COLO829 (cell line): ENCODE data around the gene SHFL.

Experiments used
- DNase-seq: peaks from one replicate; pipeline ENCODE4 v3.0.0; 2012; ENCODE audit warnings: low spot score

Gene SHFL

DNA sequence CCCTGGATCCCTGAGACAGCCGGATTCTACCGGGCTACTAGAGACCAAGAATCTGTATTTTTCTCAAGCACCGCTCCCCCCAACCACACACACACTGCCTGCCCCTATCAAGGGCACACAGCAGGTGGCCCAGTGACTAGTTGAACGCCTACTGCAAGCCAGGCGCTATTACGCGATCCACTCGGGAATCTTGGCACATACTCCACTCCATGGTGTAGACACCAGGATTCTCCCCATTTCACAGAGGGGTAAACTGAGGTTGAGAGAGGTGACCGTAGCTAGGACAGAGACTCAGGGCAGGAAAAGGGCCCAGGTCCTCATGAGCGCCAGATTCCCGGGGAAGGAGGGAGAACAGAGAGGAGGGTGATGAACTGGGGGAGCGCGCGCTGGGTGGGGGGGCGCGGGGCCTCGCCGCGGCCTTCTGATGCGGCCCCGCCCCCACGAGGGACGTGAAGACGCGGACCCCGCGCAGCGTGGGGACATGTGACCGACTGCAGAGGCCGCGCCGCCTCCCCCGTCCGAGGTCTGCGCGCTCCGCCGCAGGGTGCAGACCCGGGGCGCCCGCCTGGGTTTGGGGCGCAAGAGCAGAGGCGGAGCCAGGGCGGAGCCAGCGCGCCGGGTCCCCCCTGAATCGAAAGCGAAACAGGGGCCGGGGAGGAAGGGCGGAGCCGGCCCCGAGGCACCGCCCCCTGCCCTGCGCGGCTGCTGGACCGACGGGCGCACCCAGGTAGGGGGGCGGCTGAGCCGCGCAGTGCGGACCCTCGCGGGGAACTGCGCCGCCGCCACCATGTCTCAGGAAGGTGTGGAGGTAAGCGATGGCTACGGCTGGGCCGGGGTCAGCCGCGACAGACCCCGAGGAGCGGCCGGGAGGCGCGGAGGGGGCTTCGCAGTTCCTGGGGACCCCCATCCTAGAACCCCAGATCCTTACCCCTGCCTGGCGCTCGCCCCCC, at the start of gene SHFL:
TSS of gene SHFL (plus strand) at position 677 of the 950 bp plus-strand sequence. CDS start at position 788, 111 bp downstream.
- no peak for DNase-seq

DNA sequence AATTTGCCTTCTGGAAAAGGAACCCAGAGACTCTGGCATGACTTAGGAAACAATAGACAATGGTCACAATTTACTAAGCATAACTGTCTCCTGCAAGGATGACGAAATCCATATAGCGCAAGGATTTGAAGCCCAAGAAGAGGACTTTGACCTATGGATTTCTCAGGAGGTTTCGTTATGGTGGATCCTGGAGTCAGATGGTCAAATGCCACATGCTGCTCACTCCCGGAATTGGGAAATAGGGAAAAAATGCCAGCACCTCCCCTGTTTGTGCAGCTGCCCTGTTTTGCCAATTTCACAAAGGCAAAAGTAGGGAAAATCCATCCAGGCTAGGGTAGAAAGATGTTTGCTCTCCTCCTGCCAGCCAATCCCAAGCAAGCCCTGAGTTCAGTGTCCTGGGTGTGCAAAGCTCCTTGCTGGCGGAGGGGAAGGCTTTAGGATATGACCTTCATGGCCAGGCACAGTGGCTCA, 49.5 kb upstream of the SHFL start:
- DNase-seq, result peak; percentile 83

DNA sequence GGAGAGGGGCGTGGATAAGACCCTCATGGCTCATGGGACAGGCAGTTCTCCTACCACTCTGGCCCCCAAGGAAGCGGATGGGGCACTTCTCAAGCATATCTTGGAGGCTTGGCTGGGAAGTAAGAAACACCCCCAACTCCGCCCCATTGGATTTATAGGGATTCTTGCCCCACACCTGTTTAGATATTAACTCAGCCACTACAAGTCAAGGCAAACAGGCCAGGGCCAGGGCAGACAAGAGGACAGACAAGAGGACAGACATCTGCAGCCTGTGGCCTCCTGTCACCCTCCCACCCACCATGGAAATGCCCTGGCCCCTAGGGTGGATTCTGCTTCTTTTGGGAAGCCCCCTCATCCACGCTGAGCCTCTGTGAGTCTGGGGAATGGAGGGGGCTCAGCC, 48.8 kb upstream of the SHFL start:
- DNase-seq, result no peak

DNA sequence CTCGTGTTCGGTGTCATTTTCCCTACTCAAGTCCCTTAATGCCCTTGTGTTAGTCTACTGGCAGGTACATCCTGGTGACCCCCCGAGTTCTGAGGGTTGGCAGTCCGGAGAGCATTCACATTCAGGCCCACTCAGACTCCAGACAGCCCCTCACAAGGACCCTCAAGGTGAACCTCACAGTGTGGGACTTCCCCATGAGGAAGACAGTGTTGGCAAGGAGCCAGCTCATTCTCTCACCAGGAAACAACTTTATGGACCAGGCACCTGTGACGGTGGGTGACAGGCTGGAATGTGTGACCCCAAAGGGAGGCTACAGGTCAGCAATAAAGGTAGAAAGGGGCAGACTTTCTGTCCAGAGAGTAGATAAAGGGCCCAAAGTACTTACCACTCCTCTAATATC, 48.3 kb upstream of the SHFL start:
- no peak for DNase-seq

DNA sequence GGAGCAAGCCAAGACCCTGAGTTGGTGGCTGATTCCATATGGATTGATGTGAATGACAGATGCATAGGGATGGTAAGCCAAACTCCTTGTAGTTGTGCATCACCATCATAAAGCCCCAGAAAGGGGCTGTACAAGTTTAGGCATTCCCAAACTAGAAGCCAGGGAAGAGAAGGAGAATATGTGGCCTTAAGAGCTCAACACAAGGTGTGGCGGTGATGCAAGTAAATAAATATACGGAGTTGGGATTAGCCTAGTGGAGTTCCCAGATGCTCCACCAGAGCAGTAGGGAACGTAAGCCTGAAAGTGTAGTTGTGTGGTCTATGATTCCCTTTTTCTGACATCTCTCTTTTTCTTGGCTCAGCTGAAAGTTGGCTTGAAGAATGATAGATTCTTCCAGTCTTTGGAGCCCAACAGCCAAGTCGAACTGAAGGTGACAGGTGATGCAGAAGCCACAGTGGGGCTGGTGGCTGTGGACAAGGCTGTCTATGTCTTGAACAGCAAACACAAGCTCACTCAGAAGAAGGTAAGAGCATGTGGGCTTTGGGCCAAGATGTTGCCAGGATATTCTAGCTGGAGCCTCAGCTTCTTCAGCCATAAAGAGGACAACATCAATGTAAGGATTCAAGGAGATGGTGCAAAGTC, 42.7 kb upstream of the SHFL start:
- no peak for DNase-seq

DNA sequence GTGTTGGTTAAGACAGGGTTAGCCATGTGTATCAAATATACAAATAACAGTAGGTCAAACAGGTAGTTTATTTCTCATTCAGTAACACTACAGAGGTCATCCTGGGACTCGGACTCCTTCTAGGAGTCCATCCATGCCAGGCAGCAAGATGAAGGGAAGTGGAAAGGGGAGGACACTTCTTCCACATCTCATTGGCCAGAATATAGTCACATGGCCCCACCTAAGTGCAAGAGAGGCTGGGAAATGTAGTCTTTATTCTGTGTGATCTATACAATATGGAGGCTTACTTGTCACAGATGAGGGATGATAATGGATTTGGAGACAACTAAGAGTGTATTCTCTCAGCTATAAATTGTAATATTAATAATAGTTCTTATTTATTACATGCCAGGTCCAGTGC, 41.7 kb upstream of the SHFL start:
- DNase-seq, result peak; percentile 67

DNA sequence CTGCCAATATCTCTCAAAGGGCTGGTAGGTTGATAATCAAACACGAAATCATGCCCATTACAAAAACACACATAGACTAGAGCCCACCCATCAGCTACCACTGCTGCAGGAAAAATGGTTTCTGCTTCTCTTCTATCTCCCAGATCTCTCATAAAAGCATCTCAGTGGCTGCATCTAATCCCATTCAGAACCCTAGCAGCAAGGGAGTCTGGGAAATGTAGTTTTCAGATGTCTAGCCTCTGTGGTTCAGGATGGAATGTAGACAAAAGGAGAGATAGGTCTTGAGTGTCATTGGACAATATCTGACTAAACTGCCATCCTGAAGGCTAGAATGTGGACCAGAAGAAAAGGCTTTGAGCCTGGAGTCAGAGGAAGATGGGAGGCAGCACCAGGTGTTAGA, 40.7 kb upstream of the SHFL start:
- DNase-seq, result peak; percentile 25

DNA sequence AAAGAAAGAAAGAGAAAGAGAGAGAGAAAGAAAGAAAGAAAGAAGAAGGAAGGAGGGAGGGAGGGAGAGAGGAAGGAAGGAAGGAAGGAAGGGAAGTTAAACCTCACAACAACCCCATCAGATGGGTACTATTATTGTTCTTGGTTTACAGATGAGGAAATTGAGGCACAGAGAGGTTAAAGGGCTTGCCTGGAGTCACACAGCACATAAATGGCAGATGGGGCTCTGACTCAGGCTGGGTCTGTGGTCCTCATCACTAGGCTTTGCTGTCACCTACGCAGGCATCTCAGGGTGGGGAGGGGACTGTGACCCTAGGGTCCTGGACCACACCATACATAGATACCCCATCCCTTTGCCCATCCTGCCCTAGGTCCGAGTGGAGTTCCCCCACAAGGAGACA, 36.5 kb upstream of the SHFL start:
- no peak for DNase-seq

DNA sequence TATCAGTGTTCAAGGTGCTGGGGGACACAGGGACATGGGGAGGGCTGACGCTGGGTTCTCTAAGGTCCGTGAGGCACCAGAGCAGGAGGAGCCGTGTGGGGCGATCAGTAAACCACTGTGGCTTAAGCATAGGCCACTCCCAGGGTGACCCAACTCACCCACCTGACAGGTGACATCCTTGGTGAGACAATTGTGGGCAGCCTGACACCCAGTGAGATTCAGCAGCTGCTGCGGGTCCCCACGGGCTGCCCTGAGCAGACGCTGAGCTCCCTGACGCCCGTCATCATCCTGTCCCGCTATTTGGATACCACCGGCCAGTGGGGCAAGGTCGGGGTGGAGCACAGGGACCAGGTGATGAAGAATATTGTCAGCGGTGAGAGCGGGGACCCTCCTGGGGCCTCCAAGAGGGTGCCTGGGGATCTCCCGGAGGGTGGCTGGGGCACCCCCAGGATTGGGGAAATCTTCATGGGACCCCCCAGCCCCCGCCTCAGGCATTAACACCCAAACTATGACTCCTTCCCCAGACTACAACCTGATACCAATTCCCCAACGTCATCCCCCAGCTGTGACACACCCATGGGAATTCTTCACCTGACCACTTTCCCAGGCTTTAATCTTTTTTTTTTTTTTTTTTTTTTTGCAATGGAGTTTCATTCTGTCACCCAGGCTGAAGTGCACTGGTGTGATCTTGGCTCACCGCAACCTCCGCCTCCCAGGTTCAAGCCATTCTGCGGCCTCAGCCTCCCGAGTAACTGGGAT, 33.3 kb upstream of the SHFL start:
- no peak for DNase-seq

DNA sequence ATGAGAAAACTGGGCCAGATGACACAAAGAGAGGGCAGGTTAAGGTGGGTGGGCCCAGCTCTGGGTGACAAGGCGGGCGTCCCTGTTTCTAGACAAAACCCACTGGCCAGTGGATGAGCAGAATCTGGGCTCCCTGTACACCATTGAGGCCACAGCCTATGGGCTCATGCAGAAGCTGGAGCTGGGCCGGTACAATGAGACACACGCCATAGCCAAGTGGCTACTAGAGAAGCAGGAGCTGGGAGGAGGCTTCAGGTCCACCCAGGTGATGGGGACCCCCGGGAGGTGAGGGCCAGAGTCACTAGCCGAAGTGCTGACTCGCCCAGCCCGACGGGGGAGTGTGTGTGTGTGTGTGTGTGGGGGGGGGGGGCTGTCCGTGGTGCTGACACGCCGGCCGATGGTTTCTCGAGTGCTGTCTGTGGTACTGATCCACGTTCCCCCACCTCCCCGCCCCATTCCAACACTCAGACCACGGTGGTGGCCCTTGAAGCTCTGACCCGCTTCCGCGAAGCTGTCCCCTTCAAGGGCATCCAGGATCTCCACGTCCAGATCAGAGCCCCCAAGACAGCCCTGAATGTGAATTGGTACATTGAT, 24.3 kb upstream of the SHFL start:
- DNase-seq, result peak; percentile 27

DNA sequence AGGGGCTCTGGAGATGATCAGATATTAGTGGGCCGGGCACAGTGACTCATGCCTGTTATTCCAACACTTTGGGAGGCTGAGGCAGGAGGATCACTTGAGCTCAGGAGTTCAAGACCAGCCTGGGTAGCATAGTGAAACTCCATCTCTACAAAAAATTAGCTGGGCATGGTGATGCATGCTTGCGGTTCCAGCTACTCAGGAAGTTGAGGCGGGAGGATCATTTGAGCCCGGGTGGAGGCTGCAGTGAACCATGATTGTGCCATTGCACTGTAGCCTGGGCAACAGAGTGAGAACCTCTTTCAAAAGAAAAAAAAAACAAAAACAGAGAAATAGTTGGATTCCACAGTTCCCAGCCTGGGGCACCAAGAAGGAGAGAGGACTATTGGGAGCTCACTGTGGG, 17.9 kb upstream of the SHFL start:
- DNase-seq, result no peak

DNA sequence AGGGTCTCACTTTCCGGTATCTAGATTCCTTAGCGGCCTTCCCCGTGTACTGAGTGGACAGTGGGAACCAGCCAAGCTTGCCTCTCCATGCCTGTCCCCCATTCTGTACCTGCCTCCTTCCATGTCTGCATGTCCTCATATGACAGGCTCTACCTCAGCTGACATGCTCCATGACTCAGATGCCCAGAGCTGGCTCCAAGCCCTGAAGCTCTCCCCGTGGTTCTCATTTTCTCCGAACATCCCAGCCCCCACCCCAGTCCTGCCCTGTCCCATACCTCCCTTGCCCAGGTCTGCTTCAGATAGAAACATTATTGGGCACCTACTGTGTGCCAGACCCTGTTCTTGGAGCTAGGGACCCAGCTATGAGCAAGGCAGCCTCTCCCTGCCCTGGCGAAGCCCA, 17.1 kb upstream of the SHFL start:
- peak; percentile 36 for DNase-seq

DNA sequence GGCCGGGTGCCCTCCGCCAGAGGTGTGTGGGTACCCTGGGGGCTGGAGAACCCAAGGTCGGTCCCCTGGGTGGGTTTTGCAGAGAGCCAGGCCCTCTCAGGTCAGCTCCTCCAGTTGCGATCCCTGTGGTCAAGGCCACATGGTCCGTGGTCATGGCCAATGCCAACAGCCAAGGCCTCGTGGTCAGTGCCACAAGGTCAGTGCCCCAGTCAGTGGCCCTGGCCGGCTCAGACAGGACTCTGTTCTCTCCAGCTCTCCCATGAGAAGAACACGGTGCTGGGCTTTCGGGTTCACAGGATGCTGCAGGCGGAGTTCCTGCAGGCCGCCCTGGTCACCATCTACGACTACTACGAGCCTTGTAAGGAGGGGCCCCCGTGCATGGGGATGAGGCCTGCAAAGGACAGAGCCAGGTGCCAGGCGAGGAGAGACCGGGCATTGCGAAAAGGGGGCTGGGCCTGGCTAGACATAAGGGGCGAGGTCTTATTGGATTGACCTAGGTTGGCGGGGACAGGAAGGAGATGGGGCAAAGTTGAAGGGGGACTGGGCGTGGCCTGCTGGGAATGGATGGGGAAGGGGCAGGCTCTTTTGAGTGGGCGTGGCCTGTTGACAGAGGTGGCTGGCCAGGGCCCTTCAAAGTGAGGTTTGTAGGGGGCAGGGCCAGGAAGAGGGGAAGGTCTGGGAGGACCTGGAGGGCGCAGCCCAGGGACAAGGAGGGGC, 15.2 kb upstream of the SHFL start:
- DNase-seq, result no peak

DNA sequence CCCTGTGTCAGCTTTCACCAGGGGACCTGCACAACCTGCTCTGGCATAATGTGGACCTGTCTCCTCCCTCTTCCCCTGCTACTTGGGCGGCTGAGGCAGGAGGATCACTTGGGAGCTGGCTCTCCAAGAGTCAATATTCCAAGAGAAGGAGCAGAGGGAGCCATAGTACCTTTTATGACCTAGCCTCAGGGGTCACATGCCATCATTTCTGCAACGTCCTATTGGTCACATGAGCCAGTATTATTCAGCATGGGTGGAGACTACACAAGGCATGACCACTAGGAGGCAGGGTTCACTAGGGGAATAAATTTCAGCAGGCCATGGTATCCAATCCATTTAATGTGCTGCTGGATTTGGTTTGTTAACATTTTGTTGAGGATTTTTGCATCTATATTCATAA, 12.0 kb upstream of the SHFL start:
- DNase-seq, result no peak

DNA sequence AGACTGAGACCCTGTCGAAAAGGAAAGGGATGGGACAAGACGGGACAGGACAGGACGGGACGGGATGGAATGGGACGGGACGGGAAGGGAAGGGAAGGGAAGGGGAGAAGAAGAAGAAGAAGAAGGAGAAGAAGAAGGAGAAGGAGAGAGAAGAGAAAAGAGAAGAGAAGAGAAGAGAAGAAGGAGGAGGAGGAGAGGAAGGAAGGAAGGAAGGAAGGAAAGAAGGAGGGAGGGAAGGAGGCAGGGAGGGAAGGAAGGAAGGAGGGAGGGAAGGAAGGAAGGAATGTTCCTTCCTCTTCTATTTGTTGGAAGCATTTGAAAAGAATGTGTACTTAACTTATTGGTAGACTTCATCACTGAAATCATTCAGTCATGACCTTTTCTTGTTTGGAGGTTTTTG, 9.6 kb upstream of the SHFL start:
- DNase-seq, result no peak

DNA sequence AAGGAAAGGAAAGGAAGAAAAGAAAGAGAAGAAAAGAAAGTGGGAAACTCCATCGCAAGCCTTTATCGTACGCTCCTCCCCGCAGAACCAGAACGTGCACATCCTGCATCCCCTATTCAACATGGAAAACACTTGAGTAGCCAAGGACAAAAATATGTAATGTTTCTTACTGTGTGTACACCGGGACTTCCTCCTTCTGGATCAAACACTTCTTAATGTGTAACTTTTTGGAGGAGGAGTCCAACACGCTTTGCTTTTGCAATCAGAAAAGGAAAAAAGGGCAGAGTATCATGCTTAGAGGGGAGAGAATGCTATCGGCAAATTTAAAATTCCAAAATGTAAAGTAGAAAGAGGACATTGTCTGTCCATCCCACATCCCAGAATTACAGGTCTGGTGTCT, 7.8 kb upstream of the SHFL start:
- DNase-seq, result no peak

DNA sequence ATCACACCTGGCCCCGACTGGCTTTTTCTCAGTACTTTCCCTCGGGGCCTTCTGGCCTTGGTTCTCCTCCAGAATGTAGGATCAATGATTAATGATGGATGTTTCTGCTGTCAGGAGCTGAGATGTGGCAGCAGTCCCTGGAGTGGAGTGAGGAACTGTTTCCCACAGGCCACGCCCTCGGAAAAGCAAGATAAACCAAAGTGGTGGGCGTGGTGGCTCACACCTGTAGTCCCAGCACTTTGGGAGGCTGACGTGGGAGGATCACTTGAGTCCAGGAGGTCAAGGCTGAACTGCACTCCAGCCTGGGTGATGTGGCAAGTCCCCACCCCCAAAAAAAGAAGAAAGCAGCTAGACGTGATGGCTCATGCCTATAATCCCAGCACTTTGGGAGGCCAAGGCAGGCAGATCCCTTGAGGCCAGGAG, 7.1 kb upstream of the SHFL start:
- DNase-seq, result no peak

DNA sequence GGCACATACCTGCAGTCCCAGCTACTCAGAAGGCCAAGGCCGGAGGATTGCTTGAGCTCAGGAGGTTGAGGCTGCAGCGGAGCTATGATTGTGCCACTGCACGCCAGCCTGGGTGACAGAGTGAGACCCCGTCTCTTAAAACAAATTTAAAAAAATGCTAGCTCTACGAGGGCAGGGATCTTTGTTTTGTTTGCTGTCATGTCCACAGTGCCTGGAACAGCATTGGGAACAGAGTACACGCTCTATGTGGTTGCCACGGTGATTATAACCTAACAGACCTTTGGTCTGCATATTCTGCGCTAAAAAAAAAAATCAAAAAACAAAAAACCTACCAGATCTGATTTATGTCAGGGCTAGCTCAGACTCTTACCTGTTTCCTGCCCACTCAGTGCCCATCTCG, 2.2 kb upstream of the SHFL start:
- no peak for DNase-seq

DNA sequence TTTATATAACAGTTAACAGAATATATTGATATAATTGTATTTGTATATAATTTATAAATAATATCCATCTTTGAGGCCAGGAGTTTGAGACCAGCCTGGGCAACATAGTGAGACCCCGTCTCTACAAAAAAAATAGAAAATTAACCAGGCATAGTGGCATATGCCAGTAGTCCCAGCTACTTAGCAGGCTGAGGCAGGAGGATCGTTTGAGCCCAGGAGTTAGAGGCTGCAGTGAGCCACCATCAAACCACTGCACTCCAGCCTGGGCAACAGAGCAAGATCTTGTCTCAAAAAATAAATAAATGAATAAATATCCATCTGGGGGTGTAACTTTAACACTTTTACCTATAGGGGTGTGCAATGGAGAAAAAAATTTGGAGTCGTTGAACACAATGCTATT, 1.3 kb upstream of the SHFL start:
- no peak for DNase-seq

DNA sequence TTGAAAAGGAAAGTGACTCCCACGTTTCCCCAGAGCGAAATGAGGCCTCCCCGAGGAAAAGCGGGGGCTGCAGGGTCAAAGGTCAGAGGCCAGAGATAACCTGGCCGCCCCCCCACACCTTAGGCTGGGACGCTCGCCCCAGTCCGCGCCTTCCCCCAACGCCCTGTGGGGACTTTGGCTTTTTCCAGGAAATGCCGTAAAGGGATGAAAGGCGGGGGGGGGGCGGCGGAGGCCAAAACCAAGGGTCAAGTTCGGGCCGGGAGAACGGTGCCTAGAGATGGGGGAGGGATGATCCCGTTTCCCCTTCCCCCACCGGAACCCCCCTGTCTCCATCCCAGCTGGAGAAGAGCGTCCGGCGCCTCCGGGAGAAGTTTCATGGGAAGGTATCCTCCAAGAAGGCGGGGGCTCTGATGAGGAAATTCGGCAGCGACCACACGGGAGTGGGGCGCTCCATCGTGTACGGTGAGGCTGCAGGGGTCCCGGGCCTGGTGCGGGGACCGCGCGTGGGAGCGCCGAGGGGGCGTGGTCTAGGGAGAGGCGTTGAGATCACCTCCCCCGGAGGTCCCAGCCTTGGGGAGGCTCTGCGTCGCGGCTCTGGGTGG, 575 bp downstream of the SHFL start:
- DNase-seq, result no peak
